ENCODE measurements around the gene HOXD10.

HOXD10 gene

DNA sequence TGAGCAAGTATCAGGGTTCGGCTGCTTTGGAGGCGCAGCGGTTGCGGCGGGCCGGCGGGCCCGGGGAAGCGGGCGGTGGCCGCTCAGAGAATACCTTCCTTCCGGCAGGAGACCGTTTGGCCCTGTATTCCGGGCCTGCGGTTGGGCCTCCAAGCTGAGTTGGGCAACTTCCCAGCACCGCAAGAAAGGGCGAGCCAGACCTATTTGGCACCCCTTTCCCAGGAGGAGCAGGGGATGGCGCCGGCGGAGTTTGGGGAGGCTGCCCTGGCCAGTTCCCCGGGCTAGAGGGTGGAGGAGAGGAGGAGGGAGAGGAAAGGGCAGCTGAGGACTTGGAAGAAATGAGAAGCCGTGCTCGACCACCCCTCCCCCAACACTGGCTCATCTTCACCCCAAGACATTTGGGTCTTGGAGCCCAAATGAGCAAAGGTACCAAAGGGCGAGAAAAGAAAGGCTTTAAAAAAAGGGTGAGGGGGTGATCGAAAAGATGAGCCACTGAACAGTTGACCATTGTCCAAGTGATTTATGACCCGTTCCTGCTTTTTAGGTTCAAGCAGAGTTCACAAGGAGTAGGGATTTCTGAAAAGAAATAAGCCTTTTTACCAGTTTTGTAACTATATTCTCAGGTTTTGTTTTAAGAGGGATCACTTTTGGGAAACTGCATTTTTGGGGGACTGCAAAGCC, 48.9 kb downstream of the HOXD10 start:
- DNase-seq = no peak

DNA sequence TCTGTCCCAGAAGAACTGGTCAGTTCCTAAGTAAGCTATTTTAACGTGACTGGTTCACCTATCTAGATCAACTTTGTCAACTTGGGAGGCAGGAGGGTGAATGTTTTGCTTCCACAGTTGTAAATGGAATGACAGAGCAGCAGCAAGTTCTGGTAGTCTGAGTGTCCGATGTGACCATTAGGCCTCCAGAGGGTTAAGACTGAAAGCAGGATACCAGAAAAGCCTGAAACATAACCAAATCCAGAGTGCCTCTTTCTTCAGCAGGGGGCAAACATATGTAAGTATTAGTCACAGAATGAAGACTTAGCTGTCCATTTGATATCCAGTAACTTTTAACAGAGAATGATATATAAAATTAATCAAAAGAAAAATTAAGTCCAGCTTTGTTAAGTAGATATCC, 49.7 kb downstream of the HOXD10 start:
- DNase-seq = no peak

DNA sequence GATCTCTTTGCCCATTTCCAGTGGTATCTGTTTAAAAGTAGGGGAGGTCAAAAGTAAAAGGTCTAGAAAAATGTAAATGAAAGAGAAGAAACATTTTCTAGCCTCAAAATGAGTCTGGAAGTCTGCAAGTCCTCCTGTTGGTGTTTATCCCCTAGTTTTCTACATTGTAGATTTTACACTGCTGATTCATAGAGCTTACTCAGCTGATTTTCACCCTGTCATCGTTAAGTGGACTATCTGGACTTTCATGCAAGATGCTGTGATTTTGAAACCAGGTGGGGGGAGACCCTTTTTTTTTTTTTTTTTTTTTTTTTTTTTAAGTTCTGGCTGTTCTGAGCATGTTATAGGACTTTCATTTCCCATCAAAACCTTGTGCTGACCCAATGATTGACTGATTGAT, 50.8 kb downstream of the HOXD10 start:
- DNase-seq = no peak

DNA sequence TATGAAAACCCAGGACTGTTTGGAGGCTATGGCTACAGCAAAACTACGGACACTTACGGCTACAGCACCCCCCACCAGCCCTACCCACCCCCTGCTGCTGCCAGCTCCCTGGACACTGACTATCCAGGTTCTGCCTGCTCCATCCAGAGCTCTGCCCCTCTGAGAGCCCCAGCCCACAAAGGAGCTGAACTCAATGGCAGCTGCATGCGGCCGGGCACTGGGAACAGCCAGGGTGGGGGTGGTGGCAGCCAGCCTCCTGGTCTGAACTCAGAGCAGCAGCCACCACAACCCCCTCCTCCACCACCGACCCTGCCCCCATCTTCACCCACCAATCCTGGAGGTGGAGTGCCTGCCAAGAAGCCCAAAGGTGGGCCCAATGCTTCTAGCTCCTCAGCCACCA, 52.6 kb downstream of the HOXD10 start:
- DNase-seq = no peak

All from activated CD4-positive, alpha-beta T cell treated with anti-CD3 and anti-CD28 coated beads, Interleukin-2, amount 50 U/mL, for 16 hours (primary cell).